DMS 273 treated with DMSO at 0.1 percent for 48 hours (cell line): ENCODE data around the gene CLOCK.

Experiments used
- DNase-seq: peaks from one replicate; lab custom pipeline; 2025; lab: John Stamatoyannopoulos, UW

CLOCK gene

DNA sequence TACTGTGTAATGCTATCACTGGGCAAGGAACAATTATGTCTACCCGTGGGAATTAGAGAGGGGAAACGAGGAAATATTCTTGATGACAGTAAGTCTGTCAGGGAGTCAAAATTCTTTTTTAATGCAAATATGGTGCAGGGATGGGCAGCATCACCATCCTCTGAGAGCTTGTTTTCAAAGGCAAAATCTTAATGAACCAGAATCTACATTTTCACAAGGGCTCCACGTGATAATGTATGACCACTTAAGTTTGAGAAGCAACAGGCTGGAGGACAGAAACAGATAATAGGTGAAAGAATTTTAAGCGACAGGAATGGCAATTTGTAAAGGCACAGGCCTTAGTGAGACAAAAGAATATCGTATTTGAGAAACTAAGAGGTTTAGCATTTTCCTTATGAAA lies 63.4 kb downstream of the CLOCK start:
- DNase-seq = no peak

DNA sequence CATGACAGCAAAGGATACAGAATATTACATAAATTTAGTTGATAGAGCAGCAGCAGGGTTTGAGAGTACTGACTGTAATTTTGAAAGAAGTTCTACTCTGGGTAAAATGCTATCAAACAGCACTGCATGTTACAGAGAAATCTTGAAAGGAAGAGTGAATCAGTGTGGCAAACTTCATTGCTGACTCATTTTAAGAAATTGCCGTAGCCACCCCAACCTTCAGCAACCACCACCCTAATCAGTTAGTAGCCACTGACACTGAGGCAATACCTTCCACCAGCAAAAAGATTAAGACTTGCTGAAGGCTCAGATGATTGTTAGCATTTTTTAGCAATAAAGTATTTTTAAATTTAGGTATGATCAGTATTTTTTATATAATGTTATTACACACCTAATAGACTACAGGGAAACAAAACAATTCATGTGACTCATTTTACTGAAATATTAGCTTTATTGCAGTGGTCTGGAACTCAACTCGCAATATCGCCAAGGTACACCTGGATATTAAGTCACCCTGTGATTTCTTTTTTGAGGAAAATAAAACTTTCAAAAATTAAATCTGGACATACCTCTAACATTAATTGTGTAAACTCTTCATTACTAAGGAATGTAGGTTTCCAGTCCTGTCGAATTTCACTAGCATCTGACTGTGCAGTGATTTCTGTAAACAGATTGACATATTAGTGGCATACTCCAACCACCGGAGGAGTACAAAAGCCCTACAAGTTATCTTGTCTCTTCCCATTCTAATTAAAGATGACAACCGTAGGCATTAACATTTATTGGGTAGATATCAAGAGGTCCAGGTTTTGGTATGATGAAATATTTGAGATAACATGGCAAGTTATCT lies 71.1 kb downstream of the CLOCK start:
- no peak for DNase-seq

DNA sequence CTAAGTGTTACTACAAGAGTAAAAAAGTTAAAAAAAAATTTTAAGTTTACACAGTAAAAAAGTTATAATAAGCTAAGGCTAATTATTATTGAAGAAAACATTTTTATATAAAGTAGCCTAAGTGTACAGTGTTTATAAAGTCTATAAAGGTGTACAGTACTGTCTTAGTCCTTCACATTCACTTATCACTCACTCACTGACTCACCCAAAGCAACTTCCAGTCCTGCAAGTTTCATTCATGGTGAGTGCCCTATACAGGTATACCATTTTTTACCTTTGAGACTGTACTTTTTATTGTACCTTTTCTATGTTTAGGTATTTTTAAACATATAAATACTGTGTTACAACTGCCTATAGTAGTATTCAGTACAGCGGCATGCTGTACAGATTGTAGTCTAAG lies 76.7 kb downstream of the CLOCK start:
- no peak for DNase-seq

DNA sequence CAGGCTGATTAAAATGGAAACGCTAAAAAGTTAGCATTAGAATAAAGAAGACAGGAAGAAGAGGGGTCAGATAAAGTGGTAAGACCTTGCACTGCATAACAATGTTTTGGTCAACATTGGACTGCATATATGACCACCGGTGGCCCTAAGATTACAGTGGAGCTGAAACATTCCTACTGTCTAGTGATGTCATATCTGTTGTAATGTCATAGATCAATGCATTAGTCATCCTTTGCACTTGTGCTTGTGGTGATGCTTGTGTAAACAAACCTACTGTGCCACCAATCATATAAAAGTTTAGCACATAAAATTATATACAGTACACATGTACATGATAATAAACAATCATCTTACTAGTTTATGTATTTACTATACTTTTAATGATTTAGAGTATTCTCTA lies 78.0 kb downstream of the CLOCK start:
- no peak for DNase-seq

DNA sequence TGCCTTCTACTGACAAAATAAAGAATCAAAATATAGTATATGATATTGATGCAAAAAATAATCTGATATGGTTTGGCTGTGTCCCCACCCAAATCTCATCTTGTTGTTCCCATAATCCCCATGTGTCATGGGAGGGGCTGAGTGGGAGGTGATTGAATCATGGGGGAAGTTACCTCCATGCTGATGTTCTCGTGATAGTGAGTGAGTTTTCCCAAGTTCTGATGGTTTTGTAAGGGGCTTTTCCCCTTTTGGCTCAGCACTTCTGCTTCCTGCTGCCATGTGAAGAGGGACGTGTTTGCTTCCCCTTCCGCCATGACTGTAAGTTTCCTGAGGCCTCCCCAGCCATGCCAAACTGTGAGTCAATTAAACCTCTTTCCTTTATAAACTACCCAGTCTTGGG lies 80.7 kb downstream of the CLOCK start:
- no peak for DNase-seq

DNA sequence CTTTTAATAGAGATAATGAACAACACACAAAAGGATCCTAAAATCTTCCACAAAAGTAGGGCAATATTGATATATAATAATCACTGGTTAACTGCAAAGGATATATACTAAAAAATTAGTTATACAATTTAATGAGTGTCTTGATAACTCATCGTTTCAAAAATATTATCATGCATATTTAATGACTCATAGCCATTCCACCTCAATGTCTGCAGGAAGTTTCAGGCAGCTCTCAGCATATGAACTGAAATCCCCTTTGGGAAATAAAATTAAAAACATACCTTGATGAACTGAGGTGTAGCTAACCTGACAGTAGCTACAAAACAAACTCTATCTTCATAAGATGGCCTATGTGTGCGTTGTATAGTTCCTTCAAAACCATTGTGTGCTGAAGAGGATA lies 88.1 kb downstream of the CLOCK start:
- DNase-seq = no peak

DNA sequence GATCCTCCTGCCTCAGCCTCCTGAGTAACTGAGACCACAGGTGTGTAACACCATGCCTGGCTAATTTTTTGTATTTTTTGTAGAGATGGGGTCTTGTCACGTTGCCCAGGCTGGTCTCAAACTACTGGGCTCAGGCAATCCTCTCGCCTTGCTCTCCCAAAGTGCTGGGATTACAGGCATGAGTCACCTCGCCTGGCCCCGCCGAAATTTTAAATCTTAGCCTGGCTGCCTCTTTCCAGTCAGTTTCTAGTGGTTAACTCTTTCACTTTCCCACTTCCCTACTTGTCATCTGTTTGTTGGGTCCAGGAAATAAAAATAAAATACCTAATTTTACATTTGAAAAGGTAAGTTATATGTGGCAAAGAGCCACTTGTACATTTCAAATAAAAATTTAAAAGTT lies 88.5 kb downstream of the CLOCK start:
- DNase-seq = no peak

DNA sequence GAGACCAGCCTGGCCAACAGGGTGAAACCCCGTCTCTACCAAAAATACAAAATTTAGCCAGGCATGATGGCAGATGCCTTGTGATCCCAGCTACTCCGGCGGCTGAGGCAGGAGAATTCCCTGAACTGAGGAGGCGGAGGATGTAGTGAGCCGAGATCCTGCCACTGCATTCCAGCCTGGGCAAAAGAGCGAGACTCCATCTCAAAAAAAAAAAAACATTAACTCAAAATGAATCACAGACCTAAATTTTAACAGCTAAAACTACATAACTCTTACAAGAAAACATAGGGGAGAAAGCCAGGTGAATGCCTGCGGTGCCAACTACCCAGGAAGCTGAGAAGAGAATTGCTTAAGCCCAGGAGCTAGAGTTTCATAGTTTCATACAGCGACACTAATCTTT lies 96.1 kb downstream of the CLOCK start:
- no peak for DNase-seq

DNA sequence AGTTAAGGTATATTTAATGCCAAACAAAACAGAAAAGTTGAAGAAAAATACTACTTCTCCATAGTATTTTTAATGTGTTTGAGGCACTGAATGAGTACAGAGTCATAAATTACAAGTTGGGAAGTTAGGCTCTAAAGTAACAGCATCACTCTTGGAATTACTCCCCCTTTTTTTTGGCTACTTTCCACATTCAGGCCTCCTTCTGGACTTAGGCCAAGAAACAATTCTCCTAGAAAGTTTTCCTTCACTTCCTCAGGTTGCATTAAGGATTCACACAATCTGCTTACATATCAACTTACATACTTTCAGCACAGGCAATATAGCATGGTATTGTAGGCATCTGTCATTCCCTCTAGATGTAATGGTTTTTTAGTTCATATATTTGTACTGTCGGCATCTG lies 98.9 kb downstream of the CLOCK start:
- DNase-seq = peak; percentile 4

DNA sequence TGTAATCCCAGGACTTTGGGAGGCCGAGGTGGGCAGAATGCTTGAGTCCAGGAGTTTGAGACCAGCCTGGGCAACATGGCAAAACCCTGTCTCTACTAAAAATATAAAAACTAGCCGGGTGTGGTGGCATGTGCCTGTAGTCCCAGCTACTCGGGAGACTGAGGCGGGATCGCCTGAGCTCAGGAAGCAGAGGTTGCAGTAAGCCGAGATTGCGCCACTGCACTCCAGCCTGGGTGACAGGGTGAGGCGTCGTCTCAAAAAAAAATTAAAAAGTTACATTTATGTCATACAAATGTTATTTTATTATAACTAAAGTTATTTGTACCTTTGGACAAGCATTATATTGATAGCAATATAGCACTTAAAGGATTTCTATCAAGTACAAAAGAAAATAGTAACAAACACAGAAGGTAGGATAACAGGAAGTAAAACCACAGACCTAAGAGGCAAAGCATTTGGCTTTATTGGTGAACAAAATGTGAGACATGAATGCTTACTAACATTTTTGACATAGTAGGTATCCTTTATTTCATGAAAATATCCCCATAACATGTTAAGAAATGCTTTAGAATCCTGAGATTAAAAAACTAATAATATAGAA lies 99.5 kb downstream of the CLOCK start:
- DNase-seq = no peak

DNA sequence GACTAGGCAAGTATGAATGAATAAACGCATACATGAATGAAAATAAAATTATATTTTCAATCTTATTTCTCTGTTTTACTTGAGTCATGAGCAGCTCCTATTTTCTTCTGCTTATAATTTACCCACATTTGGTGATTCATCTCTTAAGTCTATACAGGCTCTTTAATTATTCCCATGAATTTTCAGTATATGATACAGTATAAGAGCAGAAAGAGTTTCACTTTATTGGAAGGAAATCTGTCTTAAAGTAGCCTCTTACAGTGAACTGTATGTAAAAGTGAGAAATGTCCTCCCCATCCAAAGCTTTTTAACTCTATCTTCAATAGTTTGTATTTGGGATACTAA lies 100.2 kb downstream of the CLOCK start:
- DNase-seq = no peak

DNA sequence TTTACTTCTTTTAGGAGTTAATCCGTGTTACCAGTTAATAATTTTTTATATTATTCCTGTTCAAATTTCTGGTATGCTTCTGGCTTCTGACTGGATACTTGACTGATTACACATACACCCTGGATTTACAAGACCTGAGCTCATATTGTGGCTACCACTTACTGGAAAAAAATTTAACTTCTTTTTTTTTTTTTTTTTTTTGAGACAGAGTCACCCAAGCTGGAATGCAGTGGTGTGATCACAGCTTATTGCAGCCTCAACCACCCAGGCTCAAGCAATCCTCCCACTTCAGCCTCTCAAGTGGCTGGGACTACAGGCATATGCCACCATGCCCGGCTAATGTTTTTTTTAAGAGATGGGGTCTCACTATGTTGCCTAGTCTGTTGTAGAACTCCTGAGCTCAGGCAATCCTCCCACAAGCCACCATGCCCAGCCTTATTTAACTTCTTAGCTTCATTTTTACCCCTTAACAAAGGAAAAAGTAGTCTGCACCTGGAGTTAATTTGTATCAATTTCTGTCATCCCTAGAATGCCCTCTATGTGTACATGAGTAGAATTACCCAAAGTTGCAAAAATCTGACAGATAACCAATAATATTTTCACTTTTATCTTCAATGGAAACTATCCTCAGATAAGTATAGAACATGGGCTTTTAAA lies 100.7 kb downstream of the CLOCK start:
- DNase-seq = no peak

DNA sequence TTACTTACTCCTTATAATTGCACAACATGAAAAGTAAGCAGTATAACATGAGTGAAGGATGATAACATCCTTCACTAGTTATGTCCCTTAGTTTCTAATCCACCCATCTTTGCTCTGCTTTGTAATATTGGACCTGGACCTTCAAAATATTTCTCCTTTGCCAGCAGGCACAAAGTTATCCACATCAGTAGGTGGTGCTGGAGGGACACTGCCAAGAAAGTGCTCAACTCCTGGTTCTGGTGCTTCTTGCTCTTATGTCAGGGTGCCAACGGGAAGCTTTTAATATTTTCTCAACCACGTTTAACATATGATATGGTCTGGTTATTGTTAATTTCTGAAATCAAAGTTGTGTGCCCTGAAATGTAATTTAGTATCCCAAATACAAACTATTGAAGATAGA lies 101.9 kb downstream of the CLOCK start:
- DNase-seq = no peak

DNA sequence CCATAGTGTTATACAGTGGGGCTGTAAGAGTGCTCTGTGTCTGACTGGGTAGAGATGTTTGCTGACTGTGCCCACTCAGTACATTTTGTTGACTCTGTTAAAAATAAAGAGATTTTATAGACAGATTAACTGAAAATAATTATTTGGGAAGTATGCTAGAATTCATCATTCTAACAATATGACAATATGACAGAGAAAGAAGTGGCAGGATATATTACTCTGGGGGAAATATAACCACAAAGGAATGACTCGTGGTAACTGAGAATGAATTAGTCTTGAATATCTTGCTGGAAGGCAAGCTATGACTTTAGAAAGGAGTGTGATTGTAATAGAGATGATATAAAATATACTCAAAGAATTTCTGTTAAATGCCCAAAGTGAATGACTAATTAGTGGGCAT lies 104.2 kb downstream of the CLOCK start:
- DNase-seq = no peak

DNA sequence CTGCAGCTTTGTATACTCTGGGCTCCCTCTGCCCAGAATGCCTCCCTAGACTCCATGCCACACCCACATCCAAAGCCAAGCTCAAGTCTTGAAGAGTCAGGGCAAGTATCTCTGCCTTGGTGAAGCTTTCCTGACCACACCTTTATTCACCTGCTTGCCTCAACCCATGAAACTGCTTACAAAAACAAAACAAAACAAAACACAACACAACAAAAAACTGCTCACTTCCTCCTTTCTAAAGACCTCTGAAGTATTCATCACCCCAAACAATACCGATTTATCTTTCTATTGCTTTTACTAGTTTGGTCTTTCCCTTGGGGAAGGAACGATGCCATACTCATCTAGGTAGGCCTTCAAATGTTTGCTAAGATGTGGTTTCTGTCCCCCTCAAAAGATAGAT lies 105.9 kb downstream of the CLOCK start:
- no peak for DNase-seq

DNA sequence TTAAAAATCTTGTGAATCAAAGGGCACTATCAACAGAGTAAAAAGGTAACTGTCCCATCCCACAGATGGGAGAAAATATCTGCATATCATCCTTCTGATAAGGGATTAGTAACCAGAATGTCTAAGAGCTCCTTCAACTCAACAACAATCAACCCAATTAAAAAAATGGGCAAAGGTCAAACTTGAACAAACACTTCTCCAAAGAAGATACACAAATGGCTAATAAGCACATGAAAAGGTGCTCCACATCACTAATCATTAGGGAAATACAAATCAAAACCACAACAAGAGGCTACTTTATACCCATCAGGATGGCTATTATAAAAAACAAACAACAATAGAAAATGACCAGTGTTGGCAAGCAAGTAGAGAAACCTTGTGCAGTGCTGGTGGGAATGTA lies 107.7 kb downstream of the CLOCK start:
- DNase-seq = no peak

DNA sequence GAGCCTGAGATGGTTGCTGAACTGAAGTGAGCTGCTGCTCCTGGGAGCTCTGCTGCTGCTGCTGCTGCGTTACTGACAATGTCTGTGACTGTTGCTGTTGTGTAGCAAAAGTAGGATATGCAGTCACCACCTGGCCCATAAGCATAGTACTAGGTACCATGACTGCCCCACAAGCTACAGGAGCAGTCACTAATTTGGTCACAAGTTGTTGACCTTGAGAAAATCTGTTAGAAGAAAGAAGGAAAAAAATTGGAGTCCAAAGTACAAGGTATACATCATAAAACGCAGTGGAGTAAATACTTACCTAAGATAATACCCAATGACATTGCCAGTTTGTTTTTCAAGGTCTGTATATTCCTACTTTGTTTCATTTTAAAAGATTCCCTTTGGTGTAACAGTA lies 108.4 kb downstream of the CLOCK start:
- DNase-seq = no peak

DNA sequence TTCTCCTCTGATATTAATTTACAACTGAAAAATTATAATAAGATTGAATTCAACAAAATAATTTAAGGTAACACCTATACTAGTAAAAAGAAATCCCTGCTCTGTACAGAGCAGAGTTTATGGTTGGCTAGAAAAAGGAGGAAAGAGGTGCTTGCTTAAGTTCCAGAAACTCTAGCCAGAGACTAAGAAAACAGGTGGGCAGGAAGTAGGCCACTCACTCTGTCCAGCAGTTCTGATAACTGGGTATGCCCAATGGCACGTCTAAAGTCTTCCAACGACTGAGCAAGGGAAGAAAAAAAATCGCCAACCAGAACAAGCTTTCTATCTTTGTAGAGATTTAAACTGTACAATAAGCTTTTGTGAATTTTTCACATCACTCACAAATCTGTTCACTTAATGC lies 108.9 kb downstream of the CLOCK start:
- DNase-seq = no peak

DNA sequence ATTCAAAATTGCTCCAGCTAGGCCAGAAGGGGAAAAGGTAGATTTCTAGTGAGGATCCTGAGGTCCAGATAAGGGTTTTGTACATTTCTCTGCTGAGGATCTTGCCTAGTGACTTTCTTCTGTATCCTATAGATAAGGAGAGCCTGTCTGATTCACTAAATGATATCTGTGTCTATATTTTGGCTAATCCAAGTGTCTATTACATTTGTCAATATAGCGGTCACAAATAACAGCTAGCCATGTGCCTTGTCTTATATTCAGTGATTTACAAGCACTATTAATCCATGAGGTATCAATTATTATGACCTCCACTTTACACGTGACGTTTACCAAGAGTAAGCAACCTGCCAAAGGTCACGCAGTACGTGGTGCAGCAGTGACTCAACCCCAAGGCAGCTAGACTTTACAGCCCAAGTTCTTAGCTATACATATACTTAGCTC lies 109.3 kb downstream of the CLOCK start:
- no peak for DNase-seq

DNA sequence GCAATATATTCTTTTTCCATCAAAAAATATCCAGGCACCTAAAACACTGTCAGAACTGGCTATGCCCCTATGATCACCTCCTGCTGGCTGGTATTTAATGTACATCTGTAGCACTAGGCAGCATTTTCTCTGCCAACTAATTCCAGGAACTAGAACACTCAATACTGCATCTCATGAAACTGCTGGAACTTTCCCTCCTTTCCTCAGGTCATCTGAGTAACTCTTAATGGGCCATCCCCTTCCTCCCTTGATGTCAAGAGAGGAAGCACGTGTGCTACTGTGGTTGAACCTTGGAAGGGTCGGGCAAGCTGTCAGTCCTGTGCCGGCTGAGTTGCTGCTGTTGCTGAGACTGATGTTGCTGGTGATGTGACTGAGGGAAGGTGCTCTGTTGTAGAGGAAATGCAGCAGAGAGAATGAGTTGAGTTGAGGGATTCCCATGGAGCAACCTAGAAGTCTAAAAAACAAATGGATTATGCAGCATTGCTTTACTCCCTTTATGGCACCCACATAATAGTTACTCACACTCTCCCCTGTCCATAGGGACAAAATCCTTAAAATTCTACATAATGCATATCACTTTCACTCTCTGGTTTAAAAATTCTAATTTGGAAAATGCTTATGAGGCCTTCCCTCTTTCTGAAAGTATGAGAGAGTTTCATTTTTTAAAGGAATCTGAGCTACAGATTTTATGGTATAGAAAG lies 111.4 kb downstream of the CLOCK start:
- DNase-seq = no peak

DNA sequence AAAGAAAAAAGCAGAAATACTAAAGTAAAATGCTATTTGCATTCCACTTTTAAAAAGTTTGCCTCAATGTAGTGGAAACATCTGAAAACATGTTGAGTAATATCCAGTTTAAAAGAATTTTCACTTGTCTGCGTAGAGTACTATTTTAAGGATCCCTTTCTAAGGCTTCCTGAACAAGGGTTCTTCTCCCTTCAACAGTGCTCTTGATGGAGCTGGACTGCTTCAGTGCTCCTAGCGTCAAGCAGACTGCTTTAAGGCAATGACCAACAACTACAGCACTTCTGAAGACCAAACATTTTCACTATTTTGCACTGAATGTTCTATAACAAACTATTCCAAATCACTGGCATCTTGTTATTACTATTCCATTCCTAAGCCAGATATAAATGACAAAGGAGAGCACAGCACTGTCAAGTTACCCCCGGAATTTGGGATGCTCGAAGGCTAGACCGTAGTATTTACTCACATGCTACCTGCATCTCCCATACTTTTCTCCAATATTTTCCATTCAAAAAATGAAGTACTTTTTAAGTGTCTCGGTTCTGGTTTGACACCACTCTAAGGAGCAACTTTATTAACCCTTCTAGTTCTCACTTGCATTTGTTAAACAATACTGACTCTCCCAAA lies 114.9 kb downstream of the CLOCK start:
- DNase-seq = no peak

DNA sequence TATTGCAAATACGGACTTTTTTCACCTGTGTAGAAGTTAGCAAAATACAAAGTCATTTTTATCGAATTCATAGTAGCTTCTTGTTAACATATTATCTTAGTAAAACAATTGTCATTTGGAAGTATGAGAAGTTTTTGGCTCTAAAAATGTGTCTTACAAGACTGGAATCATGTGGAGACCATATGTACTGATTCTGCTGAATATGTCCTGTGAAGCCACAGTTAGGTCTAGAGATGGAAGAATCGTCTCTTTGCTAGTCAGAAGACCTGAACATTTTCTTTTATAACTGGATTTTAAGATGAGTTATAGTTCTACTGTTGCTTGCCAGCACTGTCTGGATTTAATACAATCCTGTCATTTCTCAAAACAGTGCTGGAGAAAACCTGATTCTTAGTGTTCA lies 121.9 kb downstream of the CLOCK start:
- no peak for DNase-seq
